ENCODE measurements around the gene ZP1. TPM values are rescaled to one million over a fixed set of nuclear protein-coding genes. Genes with fewer than 3 reads are reported as not detected.
A peak's percentile ranks its signal among the peaks of the same experiment; 100 is the strongest.

Gene ZP1
- total and polyA plus RNA-seq, 2 of the 13 experiments (the other 11 are each of a cell fraction or from before 2014, with no cell fraction given) = 0.16 TPM; not detected in 1

GRCh38 chr11:60844045-60844869 is 23.1 kb upstream of the ZP1 start (continued):
- TF ChIP-seq ARID4A (CRISPR knock-in tag; IDR thresholded peaks at IDR 0.05; ENCODE audit: borderline replicate concordance) (no peak), ZNF775 (CRISPR knock-in tag; IDR thresholded peaks at IDR 0.05; ENCODE audit: borderline replicate concordance) (0 out of 2 replicates have a peak, but pooled peaks have one; percentile 11), ZNF879 (CRISPR knock-in tag; IDR thresholded peaks at IDR 0.05) (no peak), HBP1 (CRISPR knock-in tag; IDR thresholded peaks at IDR 0.05; ENCODE audit: low read depth) (peak; percentile 79; the same call in 1 of the 2 replicates), TRIM24 (CRISPR knock-in tag; IDR thresholded peaks at IDR 0.05) (no peak), ZFP91 (CRISPR knock-in tag; IDR thresholded peaks at IDR 0.05; ENCODE audit: borderline replicate concordance) (0 out of 2 replicates have a peak, but pooled peaks have one; percentile 19), BHLHE40 (IDR thresholded peaks at IDR 0.05; ENCODE audit: low read length) (no peak), MED13 (CRISPR knock-in tag; IDR thresholded peaks at IDR 0.05) (no peak), SP1 (IDR thresholded peaks at IDR 0.05) (no peak), SP1 (CRISPR knock-in tag; IDR thresholded peaks at IDR 0.05) (no peak), SNAI1 (CRISPR knock-in tag; IDR thresholded peaks at IDR 0.05; ENCODE audit: borderline replicate concordance) (no peak), ZFP36L2 (CRISPR knock-in tag; IDR thresholded peaks at IDR 0.05) (no peak), HMG20B (CRISPR knock-in tag; conservative IDR thresholded peaks at IDR 0.05) (no peak), ZBTB3 (CRISPR knock-in tag; IDR thresholded peaks at IDR 0.05; ENCODE audit: borderline replicate concordance, low read depth) (0 out of 2 replicates have a peak, but pooled peaks have one; percentile 57), STAT5B (CRISPR knock-in tag; IDR thresholded peaks at IDR 0.05) (no peak), ZNF207 (IDR thresholded peaks at IDR 0.05; ENCODE audit: borderline replicate concordance) (no peak), NKX3-1 (CRISPR knock-in tag; IDR thresholded peaks at IDR 0.05) (no peak), TGIF2 (CRISPR knock-in tag; IDR thresholded peaks at IDR 0.05) (peak; percentile 68; the same call in 1 of the 2 replicates), KAT7 (CRISPR knock-in tag; IDR thresholded peaks at IDR 0.05; ENCODE audit: borderline replicate concordance) (0 out of 2 replicates have a peak, but pooled peaks have one; percentile 3)
- TF ChIP-seq, protein P1, sequence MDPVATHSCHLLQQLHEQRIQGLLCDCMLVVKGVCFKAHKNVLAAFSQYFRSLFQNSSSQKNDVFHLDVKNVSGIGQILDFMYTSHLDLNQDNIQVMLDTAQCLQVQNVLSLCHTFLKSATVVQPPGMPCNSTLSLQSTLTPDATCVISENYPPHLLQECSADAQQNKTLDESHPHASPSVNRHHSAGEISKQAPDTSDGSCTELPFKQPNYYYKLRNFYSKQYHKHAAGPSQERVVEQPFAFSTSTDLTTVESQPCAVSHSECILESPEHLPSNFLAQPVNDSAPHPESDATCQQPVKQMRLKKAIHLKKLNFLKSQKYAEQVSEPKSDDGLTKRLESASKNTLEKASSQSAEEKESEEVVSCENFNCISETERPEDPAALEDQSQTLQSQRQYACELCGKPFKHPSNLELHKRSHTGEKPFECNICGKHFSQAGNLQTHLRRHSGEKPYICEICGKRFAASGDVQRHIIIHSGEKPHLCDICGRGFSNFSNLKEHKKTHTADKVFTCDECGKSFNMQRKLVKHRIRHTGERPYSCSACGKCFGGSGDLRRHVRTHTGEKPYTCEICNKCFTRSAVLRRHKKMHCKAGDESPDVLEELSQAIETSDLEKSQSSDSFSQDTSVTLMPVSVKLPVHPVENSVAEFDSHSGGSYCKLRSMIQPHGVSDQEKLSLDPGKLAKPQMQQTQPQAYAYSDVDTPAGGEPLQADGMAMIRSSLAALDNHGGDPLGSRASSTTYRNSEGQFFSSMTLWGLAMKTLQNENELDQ (CRISPR knock-in tag; IDR thresholded peaks at IDR 0.05; ENCODE audit: borderline replicate concordance) = no peak
